ENCODE results near the gene PLPP1. TPM values are rescaled to one million over a fixed set of nuclear protein-coding genes. Genes with fewer than 3 reads are reported as not detected.

PLPP1 gene
- total and polyA plus RNA-seq, 2 of the 13 experiments (the other 11 are each of a cell fraction or from before 2014, with no cell fraction given): 7.3 to 12.1 TPM

- TF ChIP-seq, protein P1, sequence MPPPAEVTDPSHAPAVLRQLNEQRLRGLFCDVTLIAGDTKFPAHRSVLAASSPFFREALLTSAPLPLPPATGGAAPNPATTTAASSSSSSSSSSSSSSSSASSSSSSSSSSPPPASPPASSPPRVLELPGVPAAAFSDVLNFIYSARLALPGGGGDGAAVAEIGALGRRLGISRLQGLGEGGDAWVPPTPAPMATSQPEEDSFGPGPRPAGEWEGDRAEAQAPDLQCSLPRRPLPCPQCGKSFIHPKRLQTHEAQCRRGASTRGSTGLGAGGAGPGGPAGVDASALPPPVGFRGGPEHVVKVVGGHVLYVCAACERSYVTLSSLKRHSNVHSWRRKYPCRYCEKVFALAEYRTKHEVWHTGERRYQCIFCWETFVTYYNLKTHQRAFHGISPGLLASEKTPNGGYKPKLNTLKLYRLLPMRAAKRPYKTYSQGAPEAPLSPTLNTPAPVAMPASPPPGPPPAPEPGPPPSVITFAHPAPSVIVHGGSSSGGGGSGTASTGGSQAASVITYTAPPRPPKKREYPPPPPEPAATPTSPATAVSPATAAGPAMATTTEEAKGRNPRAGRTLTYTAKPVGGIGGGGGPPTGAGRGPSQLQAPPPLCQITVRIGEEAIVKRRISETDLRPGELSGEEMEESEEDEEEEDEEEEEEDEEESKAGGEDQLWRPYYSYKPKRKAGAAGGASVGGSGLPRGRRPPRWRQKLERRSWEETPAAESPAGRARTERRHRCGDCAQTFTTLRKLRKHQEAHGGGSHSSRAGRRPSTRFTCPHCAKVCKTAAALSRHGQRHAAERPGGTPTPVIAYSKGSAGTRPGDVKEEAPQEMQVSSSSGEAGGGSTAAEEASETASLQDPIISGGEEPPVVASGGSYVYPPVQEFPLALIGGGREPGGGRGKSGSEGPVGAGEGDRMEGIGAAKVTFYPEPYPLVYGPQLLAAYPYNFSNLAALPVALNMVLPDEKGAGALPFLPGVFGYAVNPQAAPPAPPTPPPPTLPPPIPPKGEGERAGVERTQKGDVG (CRISPR knock-in tag; IDR thresholded peaks at IDR 0.05; ENCODE audit: borderline replicate concordance): no peak
- no peak for TF ChIP-seq ZNF10 (CRISPR knock-in tag; IDR thresholded peaks at IDR 0.05; ENCODE audit: borderline replicate concordance, low read depth)
- TF ChIP-seq ZSCAN20 (CRISPR knock-in tag; IDR thresholded peaks at IDR 0.05; ENCODE audit: borderline replicate concordance): no peak
- TF ChIP-seq GLI4 (CRISPR knock-in tag; IDR thresholded peaks at IDR 0.05; ENCODE audit: borderline replicate concordance): no peak
- no peak for TF ChIP-seq JDP2 (CRISPR knock-in tag; IDR thresholded peaks at IDR 0.05; ENCODE audit: borderline replicate concordance)
- TF ChIP-seq GATAD2A (CRISPR knock-in tag; IDR thresholded peaks at IDR 0.05): peak; percentile 61
- TF ChIP-seq AGO2 (optimal IDR thresholded peaks at IDR 0.05; ENCODE audit: low read depth, low read length): no peak
- no peak for TF ChIP-seq ZNF816 (CRISPR knock-in tag; IDR thresholded peaks at IDR 0.05; ENCODE audit: borderline replicate concordance)
- peak; percentile 68; the same call in 1 of the 2 replicates for TF ChIP-seq ZNF317 (CRISPR knock-in tag; IDR thresholded peaks at IDR 0.05)
- peak; percentile 5; the same call in 1 of the 2 replicates for TF ChIP-seq HNF4A (CRISPR knock-in tag; IDR thresholded peaks at IDR 0.05)
- TF ChIP-seq ZNF776 (CRISPR knock-in tag; IDR thresholded peaks at IDR 0.05): no peak
- TF ChIP-seq HNRNPK (IDR thresholded peaks at IDR 0.05; ENCODE audit: low read depth, low read length, poor library complexity, severe bottlenecking): no peak
- TF ChIP-seq HIC2 (CRISPR knock-in tag; IDR thresholded peaks at IDR 0.05; ENCODE audit: low read depth): no peak
- TF ChIP-seq, protein P2, sequence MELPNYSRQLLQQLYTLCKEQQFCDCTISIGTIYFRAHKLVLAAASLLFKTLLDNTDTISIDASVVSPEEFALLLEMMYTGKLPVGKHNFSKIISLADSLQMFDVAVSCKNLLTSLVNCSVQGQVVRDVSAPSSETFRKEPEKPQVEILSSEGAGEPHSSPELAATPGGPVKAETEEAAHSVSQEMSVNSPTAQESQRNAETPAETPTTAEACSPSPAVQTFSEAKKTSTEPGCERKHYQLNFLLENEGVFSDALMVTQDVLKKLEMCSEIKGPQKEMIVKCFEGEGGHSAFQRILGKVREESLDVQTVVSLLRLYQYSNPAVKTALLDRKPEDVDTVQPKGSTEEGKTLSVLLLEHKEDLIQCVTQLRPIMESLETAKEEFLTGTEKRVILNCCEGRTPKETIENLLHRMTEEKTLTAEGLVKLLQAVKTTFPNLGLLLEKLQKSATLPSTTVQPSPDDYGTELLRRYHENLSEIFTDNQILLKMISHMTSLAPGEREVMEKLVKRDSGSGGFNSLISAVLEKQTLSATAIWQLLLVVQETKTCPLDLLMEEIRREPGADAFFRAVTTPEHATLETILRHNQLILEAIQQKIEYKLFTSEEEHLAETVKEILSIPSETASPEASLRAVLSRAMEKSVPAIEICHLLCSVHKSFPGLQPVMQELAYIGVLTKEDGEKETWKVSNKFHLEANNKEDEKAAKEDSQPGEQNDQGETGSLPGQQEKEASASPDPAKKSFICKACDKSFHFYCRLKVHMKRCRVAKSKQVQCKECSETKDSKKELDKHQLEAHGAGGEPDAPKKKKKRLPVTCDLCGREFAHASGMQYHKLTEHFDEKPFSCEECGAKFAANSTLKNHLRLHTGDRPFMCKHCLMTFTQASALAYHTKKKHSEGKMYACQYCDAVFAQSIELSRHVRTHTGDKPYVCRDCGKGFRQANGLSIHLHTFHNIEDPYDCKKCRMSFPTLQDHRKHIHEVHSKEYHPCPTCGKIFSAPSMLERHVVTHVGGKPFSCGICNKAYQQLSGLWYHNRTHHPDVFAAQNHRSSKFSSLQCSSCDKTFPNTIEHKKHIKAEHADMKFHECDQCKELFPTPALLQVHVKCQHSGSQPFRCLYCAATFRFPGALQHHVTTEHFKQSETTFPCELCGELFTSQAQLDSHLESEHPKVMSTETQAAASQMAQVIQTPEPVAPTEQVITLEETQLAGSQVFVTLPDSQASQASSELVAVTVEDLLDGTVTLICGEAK (IDR thresholded peaks at IDR 0.05): no peak
- TF ChIP-seq, protein P2 (CRISPR knock-in tag; IDR thresholded peaks at IDR 0.05): no peak
- no peak for TF ChIP-seq HNRNPLL (IDR thresholded peaks at IDR 0.05; ENCODE audit: low read depth, low read length, poor library complexity, severe bottlenecking)
- peak; percentile 93 for TF ChIP-seq CEBPG (CRISPR knock-in tag; IDR thresholded peaks at IDR 0.05)
Measured at GRCh38 chr5:55547781-55548180, 13.0 kb upstream of the PLPP1 start (continued).

All from HepG2 (cell line).